ENCODE measurements around the gene CCNDBP1.

- TF ChIP-seq CTCF (IDR thresholded peaks at IDR 0.05) (peak; percentile 41 to 68 (median 58)), POLR2A (IDR thresholded peaks at IDR 0.05) (no peak)
Observed at GRCh38 chr15:43204016-43204901, 19.1 kb downstream of the CCNDBP1 start.

Measured in heart left ventricle (tissue), 13 donors.